ENCODE results near the gene LRFN3. TPM values are rescaled to one million over a fixed set of nuclear protein-coding genes. Genes with fewer than 3 reads are reported as not detected.

Gene LRFN3
- total and polyA plus RNA-seq, 2 of the 4 experiments (the other 2 are of a cell fraction), result 0.36 to 4.8 TPM

GRCh38 chr19:35945121-35945790 lies 9.1 kb downstream of the LRFN3 start:
- DNase-seq, result no peak
- 88% methylated on average over 3 of the region's 11 CpGs; no CpG with 5 or more reads in 1 of the 2 experiments for WGBS, 2 experiments (ENCODE audit: extremely low coverage in 2 of 2, insufficient read length in 1 of 2)
- no peak overlapping the region for H3K23ac ChIP-seq (ENCODE audit: low read depth, low read length)
- no peak overlapping the region for H3K4ac ChIP-seq (ENCODE audit: low read depth, low read length)
- no peak overlapping the region for H3K18ac ChIP-seq (ENCODE audit: low read depth, low read length)
- H4K5ac ChIP-seq (ENCODE audit: low read depth, low read length), result no peak overlapping the region
- peaks cover 7% of the 10 kb centered on the region for H4K20me1 ChIP-seq (ENCODE audit: insufficient read depth, low read length)
- no peaks in the 10 kb centered on the region for H3K9me3 ChIP-seq (ENCODE audit: control insufficient read depth, insufficient read depth, low read length)
- H3K9me1 ChIP-seq (ENCODE audit: insufficient read depth, low read length), result peaks cover 7% of the 10 kb centered on the region; the same call in 1 of the 2 replicates
- H2BK15ac ChIP-seq (ENCODE audit: low read depth, low read length), result no peak overlapping the region
- H3K9ac ChIP-seq (ENCODE audit: low read depth, low read length), result no peak overlapping the region
- no peak overlapping the region for H3K4me3 ChIP-seq (ENCODE audit: insufficient read depth, low read depth, low read length)
- H2AK9ac ChIP-seq (replicated peaks; ENCODE audit: low read depth, low read length, poor library complexity), result no peak overlapping the region
- H4K91ac ChIP-seq (ENCODE audit: insufficient read depth, low read depth, low read length), result no peak overlapping the region
- no peak overlapping the region for H3K4me2 ChIP-seq (ENCODE audit: low read depth, low read length)
- no peaks in the 10 kb centered on the region for H3K79me1 ChIP-seq (ENCODE audit: low read depth in 1 of 2, low read length in 2 of 2)
- no peak overlapping the region for H2AFZ ChIP-seq (replicated peaks; ENCODE audit: low read length, poor library complexity)
- no peak overlapping the region for H4K8ac ChIP-seq (ENCODE audit: low read depth in 2 of 2, low read length in 2 of 2)
- H3K56ac ChIP-seq (ENCODE audit: extremely low read depth, insufficient read depth, low read length), result no peak overlapping the region
- H3K4me1 ChIP-seq (ENCODE audit: control insufficient read depth, insufficient read depth, low read length), result no peaks in the 10 kb centered on the region
- no peak overlapping the region for H2AK5ac ChIP-seq (ENCODE audit: low read depth, low read length)
- ChIA-PET CTCF (no interaction called here), POLR2A (ENCODE audit: unreplicated experiment) (no interaction called here)
- H2BK120ac ChIP-seq (ENCODE audit: low read depth, low read length), result no peak overlapping the region
- no peak overlapping the region for H3K27ac ChIP-seq (ENCODE audit: insufficient read depth, low read length)
- H3K36me3 ChIP-seq (ENCODE audit: control insufficient read depth, insufficient read depth, low read length), result peaks cover 5% of the 10 kb centered on the region; the same call in 1 of the 2 replicates
- BruUV-seq (replicated peaks), result no TSS peak
- intact Hi-C loops (cut with micrococcal nuclease), result no loop called here
- H2BK5ac ChIP-seq (ENCODE audit: low read depth, low read length, poor library complexity, severe bottlenecking), result no peak overlapping the region
- TF ChIP-seq, protein P1, sequence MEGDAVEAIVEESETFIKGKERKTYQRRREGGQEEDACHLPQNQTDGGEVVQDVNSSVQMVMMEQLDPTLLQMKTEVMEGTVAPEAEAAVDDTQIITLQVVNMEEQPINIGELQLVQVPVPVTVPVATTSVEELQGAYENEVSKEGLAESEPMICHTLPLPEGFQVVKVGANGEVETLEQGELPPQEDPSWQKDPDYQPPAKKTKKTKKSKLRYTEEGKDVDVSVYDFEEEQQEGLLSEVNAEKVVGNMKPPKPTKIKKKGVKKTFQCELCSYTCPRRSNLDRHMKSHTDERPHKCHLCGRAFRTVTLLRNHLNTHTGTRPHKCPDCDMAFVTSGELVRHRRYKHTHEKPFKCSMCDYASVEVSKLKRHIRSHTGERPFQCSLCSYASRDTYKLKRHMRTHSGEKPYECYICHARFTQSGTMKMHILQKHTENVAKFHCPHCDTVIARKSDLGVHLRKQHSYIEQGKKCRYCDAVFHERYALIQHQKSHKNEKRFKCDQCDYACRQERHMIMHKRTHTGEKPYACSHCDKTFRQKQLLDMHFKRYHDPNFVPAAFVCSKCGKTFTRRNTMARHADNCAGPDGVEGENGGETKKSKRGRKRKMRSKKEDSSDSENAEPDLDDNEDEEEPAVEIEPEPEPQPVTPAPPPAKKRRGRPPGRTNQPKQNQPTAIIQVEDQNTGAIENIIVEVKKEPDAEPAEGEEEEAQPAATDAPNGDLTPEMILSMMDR (conservative IDR thresholded peaks at IDR 0.05; ENCODE audit: low read depth, low read length), result no peak
- TF ChIP-seq POLR2A (IDR thresholded peaks at IDR 0.05; ENCODE audit: low read depth, low read length) (no peak), FOS (IDR thresholded peaks at IDR 0.05; ENCODE audit: low read depth, low read length) (no peak), ELK1 (IDR thresholded peaks at IDR 0.05; ENCODE audit: borderline replicate concordance, low read depth, low read length) (no peak)
- H3K14ac ChIP-seq (replicated peaks; ENCODE audit: low read depth, low read length), result no peak overlapping the region
- H2BK20ac ChIP-seq (ENCODE audit: low read depth, low read length), result no peak overlapping the region
- no peak for ATAC-seq (ENCODE audit: low read depth)
- in situ Hi-C loops (cut with MboI; ENCODE audit: low sequenced_read_pairs), result no loop called here
- dilution Hi-C loops (cut with HindIII; ENCODE audit: low sequenced_read_pairs, unreplicated experiment), result no loop called here
- H3K27me3 ChIP-seq (ENCODE audit: control insufficient read depth, insufficient read depth, low read length), result peaks cover 2% of the 10 kb centered on the region; the same call in 1 of the 2 replicates
